GM18505 (cell line): ENCODE data around the gene PPP2R1A.

Source experiments
- ATAC-seq: cut with Tn5 transposase; IDR thresholded peaks from one replicate; pipeline ENCODE4 v1.9.1; 2021; ENCODE audit not compliant: unreplicated experiment
- POLR2A ChIP-seq: IDR thresholded peaks from 4 replicates; pipeline ENCODE4 v1.6.1; 2011; ENCODE audit warnings: borderline replicate concordance; ENCODE audit not compliant: insufficient read depth, insufficient read length; ENCODE audit errors: extremely low read depth

PPP2R1A gene

GRCh38 chr19:52269338-52270261 is 79.7 kb downstream of the PPP2R1A start, which contains the start of gene ZNF766:
TSS of gene ZNF766 (plus strand) at chr19:52269587. CDS start at chr19:52269614, 27 bp downstream.
- TF ChIP-seq POLR2A = peak; percentile 93
- ATAC-seq = peak; percentile 96

GRCh38 chr19:52270266-52270885 is 80.5 kb downstream of the PPP2R1A start:
- no peak for TF ChIP-seq POLR2A
- no peak for ATAC-seq

- TF ChIP-seq POLR2A = no peak
- ATAC-seq = no peak
Observed at GRCh38 chr19:52273301-52273700, 83.4 kb downstream of the PPP2R1A start.

GRCh38 chr19:52274191-52274590 is 84.3 kb downstream of the PPP2R1A start:
- TF ChIP-seq POLR2A = no peak
- no peak for ATAC-seq

GRCh38 chr19:52275988-52276387 is 86.1 kb downstream of the PPP2R1A start:
- no peak for TF ChIP-seq POLR2A
- no peak for ATAC-seq

GRCh38 chr19:52277471-52277870 is 87.6 kb downstream of the PPP2R1A start:
- ATAC-seq = no peak
- no peak for TF ChIP-seq POLR2A
